Measurements from ENCODE around the gene RTEL1.

RTEL1 gene

DNA sequence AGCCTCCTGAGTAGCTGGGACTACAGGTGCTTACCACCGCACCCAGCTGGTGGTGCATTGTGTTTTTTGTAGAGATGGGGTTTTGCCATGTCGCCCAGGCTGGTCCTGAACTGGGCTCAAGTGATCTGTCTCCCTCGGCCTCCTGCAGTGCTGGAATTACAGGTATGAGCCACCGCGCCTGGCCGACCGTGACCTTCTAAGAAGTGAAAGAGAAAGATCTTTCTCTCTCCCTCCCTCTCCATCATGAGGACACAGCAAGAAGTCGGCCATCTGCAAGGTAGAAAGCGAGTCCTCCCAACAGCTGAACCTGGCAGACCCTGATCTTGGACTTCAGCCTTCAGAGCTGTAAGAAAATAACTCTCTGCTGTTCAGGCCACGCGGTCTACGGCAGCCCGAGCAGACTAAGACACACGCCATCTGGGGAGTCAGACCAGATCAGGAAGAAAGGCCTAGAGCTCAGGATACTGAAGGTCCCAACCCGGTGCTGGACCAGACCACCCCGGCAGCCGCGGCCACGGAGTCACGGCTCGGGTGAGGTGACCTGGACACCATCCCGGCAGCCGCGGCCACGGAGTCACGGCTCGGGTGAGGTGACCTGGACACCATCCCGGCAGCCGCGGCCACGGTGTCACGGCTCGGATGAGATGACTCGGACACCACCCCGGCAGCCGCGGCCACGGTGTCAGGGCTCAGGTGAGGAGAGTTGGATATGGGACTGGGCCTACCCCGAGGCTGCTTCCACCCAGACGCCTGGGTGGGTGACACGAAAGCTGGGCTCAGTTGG is 40.8 kb upstream of the RTEL1 start:
- H3K27ac ChIP-seq = no peak overlapping the region
- TF ChIP-seq ZFX (IDR thresholded peaks at IDR 0.05; ENCODE audit: borderline replicate concordance) = no peak
- TF ChIP-seq, protein P1, sequence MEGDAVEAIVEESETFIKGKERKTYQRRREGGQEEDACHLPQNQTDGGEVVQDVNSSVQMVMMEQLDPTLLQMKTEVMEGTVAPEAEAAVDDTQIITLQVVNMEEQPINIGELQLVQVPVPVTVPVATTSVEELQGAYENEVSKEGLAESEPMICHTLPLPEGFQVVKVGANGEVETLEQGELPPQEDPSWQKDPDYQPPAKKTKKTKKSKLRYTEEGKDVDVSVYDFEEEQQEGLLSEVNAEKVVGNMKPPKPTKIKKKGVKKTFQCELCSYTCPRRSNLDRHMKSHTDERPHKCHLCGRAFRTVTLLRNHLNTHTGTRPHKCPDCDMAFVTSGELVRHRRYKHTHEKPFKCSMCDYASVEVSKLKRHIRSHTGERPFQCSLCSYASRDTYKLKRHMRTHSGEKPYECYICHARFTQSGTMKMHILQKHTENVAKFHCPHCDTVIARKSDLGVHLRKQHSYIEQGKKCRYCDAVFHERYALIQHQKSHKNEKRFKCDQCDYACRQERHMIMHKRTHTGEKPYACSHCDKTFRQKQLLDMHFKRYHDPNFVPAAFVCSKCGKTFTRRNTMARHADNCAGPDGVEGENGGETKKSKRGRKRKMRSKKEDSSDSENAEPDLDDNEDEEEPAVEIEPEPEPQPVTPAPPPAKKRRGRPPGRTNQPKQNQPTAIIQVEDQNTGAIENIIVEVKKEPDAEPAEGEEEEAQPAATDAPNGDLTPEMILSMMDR (IDR thresholded peaks at IDR 0.05) = no peak

DNA sequence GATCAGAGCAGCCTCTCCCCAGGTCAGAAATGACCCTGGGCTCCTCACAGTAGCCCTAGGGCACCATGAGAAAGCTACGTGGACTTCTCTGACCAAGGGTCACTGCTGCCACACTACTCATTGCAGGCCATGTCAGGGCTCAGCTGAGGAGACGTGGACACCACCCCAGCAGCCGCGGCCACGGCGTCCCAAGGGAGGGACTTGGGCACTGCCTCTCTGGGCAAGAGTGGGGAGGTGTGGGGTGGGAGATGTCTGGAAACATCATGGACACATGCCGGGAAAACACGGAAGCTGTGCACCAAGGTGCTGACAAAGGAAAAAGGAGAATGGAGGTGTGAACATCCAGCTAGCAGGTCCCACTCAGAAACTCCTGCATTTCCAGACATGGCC is 40.2 kb upstream of the RTEL1 start:
- no peak overlapping the region for H3K27ac ChIP-seq
- TF ChIP-seq, protein P1 (IDR thresholded peaks at IDR 0.05) = no peak
- no peak for TF ChIP-seq ZFX (IDR thresholded peaks at IDR 0.05; ENCODE audit: borderline replicate concordance)

DNA sequence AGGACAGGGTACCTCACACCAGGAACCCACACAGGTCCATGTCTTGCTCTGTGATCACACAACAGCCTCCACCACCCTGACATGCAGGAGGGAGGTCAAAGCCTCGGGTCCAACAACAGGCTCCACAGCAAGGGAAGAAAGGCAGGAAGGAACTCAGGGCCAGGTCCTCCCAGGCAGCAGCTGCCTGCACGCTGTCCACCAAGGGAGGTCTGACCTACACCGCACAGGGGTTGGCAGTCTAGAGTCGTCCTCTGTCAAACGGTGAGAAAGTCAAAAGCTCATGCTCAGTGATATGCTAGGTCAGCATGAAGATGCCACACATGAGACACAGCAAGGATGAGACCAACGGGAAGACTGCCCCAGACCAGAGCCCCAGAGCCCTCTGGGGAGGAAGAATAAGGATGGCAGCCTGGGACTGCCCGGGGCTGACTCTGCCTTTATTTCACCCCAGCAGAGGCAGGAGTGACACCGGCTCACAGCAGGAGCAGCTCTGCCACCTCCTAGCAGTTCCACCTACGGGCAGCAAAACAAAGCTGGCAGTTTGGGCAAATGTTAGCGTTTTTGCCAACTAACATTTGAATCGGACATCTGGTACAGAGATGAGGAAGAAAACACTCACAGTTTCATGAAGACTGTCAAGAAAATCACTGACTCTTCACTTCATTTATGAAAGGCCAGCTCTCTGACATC is 39.7 kb upstream of the RTEL1 start:
- no peak overlapping the region for H3K27ac ChIP-seq
- TF ChIP-seq ZFX (IDR thresholded peaks at IDR 0.05; ENCODE audit: borderline replicate concordance) = no peak
- TF ChIP-seq, protein P1 (IDR thresholded peaks at IDR 0.05) = no peak

DNA sequence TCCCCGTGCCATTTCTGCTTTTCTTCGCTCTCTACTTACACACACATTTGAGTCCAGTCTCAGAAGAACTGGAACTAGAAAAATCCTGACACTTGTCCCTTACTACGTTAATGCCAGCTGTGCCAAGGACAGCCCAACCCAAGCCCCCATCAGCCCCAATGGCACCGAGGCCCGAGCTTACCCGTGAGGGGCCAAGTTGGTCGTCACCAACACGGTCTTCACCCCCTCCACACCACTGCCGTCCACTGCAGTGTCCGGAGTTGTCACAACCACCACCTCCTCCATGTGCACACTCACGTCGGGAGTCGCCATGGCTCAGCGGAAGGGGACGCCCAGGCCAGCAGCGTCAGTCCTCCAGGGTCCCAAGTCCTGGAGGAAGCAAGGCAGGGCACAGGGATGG is 39.0 kb upstream of the RTEL1 start:
- H3K27ac ChIP-seq = no peak overlapping the region
- no peak for TF ChIP-seq ZFX (IDR thresholded peaks at IDR 0.05; ENCODE audit: borderline replicate concordance)
- TF ChIP-seq, protein P1 (IDR thresholded peaks at IDR 0.05) = no peak

DNA sequence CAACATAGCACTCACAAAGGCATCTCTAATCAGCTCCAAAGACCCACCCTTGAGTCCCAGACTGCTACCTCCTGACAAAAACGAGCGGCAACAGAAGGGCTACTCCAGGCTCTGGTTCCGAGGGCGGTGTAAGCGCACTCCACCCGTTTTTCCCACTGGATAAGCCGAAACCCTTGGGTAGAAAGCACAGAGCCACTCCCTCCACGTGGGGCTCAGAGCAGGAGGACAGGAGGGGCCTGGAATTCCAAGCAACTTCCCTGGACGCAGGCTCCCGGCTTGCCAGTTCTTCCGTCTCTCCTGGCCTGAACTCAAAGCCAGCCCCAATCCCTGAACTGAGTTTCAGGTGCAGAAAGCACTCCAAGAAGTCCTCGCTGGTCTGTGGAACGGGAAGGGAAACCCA is 38.6 kb upstream of the RTEL1 start:
- H3K27ac ChIP-seq = no peak overlapping the region
- no peak for TF ChIP-seq ZFX (IDR thresholded peaks at IDR 0.05; ENCODE audit: borderline replicate concordance)
- TF ChIP-seq, protein P1 (IDR thresholded peaks at IDR 0.05) = no peak

DNA sequence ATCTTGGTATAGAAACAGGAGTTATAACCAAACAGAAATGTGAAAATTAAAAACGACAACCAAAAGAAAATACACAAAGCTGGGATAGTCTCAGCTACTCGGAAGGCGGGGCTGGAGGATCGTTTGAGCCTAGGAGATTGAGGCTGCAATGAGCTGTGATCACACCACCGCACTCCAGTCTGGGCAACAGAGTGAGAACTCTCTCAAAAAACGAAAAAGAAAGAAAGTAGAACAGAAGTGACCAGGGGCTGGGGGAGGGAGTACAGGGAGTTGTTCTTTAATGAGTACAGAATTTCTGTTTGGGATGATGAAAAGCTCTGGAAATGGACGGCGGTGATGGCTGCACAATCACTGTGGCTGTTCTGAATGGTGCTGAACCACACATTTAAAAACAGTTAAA is 37.1 kb upstream of the RTEL1 start:
- no peak for TF ChIP-seq ZFX (IDR thresholded peaks at IDR 0.05; ENCODE audit: borderline replicate concordance)
- TF ChIP-seq, protein P1 (IDR thresholded peaks at IDR 0.05) = no peak
- H3K27ac ChIP-seq = no peak overlapping the region

DNA sequence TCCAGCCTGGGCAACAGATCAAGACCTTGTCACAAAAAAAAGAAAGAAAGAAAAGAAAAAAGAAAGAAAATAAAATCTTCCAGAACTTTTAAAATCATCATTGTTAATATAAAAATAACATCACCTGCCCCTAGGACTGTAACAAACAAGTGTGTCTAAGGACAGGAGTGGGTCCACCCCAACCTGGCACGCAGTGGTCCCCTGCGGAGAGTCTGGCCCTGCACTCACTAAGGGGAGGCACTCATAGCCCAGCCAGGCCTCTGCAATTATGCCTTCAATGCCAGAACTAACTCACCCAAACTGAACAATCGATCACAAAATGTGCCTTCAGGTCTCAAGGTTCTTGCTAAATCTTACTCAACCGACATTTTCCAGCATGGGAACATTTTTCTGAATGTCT is 36.0 kb upstream of the RTEL1 start:
- TF ChIP-seq, protein P1 (IDR thresholded peaks at IDR 0.05) = no peak
- TF ChIP-seq ZFX (IDR thresholded peaks at IDR 0.05; ENCODE audit: borderline replicate concordance) = no peak
- H3K27ac ChIP-seq = no peak overlapping the region

Data from 22Rv1 (cell line).